A673 (cell line): Measurements from ENCODE around the gene RIT2. TPM values are rescaled to one million over a fixed set of nuclear protein-coding genes. Genes with fewer than 3 reads are reported as not detected.

Experiments used
- BruUV-seq: library from RNA; stranded (reverse); fragments of 400-500 nt; replicated peaks from 2 replicates; lab custom pipeline; 2021; lab: Mats Ljungman, UMichigan
- CTCF ChIA-PET: fragments of 300-600 bp; sonication (Branson Sonifier 250); formaldehyde crosslinking; loops from one replicate; lab custom pipeline; 2022; ENCODE audit warnings: antibody characterized with exemption; lab: Charles Lee
- POLR2A ChIA-PET: fragments of 300-600 bp; sonication (Branson Sonifier 250); formaldehyde crosslinking; loops from one replicate; lab custom pipeline; 2022; ENCODE audit warnings: antibody characterized with exemption; ENCODE audit not compliant: low non-redundant PET; lab: Charles Lee
- DNase-seq: peaks from one replicate; pipeline ENCODE4 v3.0.0-alpha.2; 2015; ENCODE audit warnings: low spot score
- H3K27ac ChIP-seq: fragments of 200-600 bp; sonication (generic); 2 replicates; pipeline ENCODE4 v1.5.1; 2016; ENCODE audit warnings: mixed run types, low read depth, mild to moderate bottlenecking, mixed read lengths, antibody characterized with exemption, low read length; ENCODE audit not compliant: poor library complexity, severe bottlenecking
- H3K27me3 ChIP-seq: fragments of 200-600 bp; sonication (generic); replicated peaks from 2 replicates; pipeline ENCODE4 v1.6.1; 2017; ENCODE audit warnings: mixed run types, low read depth, mild to moderate bottlenecking, mixed read lengths, antibody characterized with exemption, low read length; ENCODE audit not compliant: insufficient read depth, poor library complexity
- H3K36me3 ChIP-seq: fragments of 200-600 bp; sonication (generic); 2 replicates; pipeline ENCODE4 v1.6.1; 2016; ENCODE audit warnings: mixed run types, mild to moderate bottlenecking, mixed read lengths, antibody characterized with exemption, low read length; ENCODE audit not compliant: insufficient read depth, poor library complexity, severe bottlenecking
- H3K4me1 ChIP-seq: fragments of 200-600 bp; sonication (generic); 2 replicates; pipeline ENCODE4 v1.6.1; 2017; ENCODE audit warnings: mixed run types, mild to moderate bottlenecking, mixed read lengths, antibody characterized with exemption, low read length; ENCODE audit not compliant: insufficient read depth, poor library complexity, severe bottlenecking
- H3K4me3 ChIP-seq: fragments of 200-600 bp; sonication (generic); 2 replicates; pipeline ENCODE4 v1.5.1; 2016; ENCODE audit warnings: low read depth, mixed run types, mild to moderate bottlenecking, mixed read lengths, low read length; ENCODE audit not compliant: poor library complexity, severe bottlenecking
- H3K9me3 ChIP-seq: fragments of 200-600 bp; sonication (generic); 2 replicates; pipeline ENCODE4 v1.6.1; 2016; ENCODE audit warnings: mixed run types, low read depth, mild to moderate bottlenecking, mixed read lengths, antibody characterized with exemption, low read length; ENCODE audit not compliant: poor library complexity, severe bottlenecking
- EZH2 ChIP-seq: fragments of 200-600 bp; sonication (generic); IDR thresholded peaks from 2 replicates; pipeline ENCODE4 v1.6.1; 2017; ENCODE audit warnings: borderline replicate concordance, low read depth, mild to moderate bottlenecking, mixed read lengths, antibody characterized with exemption, low read length; ENCODE audit not compliant: poor library complexity, severe bottlenecking
- intact Hi-C: fragments of 100-400 bp; cut with micrococcal nuclease; formaldehyde crosslinking; loops from one replicate; pipeline ENCODE4 v1.10.0; 2022; ENCODE audit not compliant: unreplicated experiment
- total RNA-seq: library from RNA; stranded (reverse); gene quantifications from 2 replicates; pipeline ENCODE4 v1.2.3, GENCODE V29; 2021
- TF ChIP-seq, protein P1 (sequence below): fragments of 300-800, 200-600 bp; sonication (generic); conservative IDR thresholded peaks from 2 replicates; pipeline ENCODE4 v1.5.1; 2017; ENCODE audit warnings: low read depth, mild to moderate bottlenecking, antibody characterized with exemption, low read length, moderate library complexity, mixed read lengths

The RIT2 gene
- total RNA-seq, 1 experiment from 2014 or later, result not detected

DNA sequence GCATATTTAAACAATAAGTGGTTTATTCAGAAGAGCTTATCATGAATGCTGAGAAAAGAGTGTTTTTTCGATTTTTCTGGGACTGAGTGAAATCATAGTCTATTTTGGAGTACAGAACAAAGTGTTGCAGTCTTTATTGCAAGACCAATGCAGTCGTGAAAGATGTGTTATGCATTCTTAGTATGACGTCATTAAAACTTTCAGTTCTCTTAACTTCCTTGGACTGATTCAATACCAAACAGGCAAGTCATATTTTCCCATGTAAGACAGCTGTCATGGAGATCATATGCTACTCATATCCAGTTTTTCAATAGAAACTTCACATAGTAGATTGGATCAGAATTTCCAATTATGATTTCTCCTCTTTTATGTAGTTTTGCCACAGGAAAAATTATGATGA lies 92.6 kb downstream of the RIT2 start:
- BruUV-seq, result no TSS peak
- TF ChIP-seq, protein P1, sequence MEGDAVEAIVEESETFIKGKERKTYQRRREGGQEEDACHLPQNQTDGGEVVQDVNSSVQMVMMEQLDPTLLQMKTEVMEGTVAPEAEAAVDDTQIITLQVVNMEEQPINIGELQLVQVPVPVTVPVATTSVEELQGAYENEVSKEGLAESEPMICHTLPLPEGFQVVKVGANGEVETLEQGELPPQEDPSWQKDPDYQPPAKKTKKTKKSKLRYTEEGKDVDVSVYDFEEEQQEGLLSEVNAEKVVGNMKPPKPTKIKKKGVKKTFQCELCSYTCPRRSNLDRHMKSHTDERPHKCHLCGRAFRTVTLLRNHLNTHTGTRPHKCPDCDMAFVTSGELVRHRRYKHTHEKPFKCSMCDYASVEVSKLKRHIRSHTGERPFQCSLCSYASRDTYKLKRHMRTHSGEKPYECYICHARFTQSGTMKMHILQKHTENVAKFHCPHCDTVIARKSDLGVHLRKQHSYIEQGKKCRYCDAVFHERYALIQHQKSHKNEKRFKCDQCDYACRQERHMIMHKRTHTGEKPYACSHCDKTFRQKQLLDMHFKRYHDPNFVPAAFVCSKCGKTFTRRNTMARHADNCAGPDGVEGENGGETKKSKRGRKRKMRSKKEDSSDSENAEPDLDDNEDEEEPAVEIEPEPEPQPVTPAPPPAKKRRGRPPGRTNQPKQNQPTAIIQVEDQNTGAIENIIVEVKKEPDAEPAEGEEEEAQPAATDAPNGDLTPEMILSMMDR, result no peak
- no peak for TF ChIP-seq EZH2
- Histone ChIP-seq H3K27me3 (no peaks in the 10 kb centered on the region), H3K27ac (no peak overlapping the region), H3K4me1 (no peaks in the 10 kb centered on the region), H3K4me3 (no peak overlapping the region), H3K36me3 (no peaks in the 10 kb centered on the region), H3K9me3 (no peaks in the 10 kb centered on the region)
- ChIA-PET CTCF (no interaction called here), POLR2A (no interaction called here)
- DNase-seq, result no peak
- intact Hi-C loops, result no loop called here

DNA sequence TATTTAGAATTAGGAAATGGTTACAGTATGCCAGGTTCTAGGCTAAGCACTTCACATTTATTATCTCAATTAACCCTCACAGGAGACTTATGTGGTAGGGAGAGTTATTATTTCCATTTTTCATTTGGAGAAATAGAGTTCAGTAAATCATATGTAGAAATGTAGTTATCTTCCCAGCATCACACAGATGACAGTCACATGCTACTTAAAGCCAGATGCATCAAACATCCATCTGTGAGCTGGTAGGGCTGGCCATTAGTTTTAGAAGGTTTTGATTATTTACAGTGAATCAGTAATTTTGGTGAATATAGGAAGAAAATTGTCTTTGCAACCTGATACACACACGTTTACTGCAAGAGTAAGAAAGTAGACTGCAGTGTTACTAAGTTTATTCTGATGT lies 97.9 kb downstream of the RIT2 start:
- Histone ChIP-seq H3K27ac (no peak overlapping the region), H3K4me3 (no peak overlapping the region), H3K27me3 (no peaks in the 10 kb centered on the region), H3K36me3 (no peaks in the 10 kb centered on the region), H3K9me3 (no peaks in the 10 kb centered on the region), H3K4me1 (no peaks in the 10 kb centered on the region)
- ChIA-PET CTCF (no interaction called here), POLR2A (no interaction called here)
- TF ChIP-seq, protein P1, result no peak
- no peak for TF ChIP-seq EZH2
- no TSS peak for BruUV-seq
- intact Hi-C loops, result no loop called here
- no peak for DNase-seq

DNA sequence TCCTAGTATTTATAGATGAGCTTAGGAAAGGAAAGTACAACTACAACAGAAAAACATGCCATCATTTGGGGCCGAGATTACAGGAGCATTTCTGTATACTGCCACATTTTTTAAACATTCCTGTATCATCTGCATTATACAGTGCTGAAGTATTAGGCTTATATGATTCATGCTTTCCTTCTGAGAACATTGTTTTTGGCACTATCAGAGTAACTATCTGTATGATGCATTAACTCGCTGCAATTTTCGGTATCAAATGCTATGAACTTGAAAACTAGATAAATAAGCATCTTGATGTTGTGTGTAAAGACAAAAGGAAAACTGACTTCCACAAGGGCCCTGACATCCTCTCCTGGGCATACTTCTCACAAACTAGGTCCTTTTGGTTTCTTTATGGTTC lies 102.0 kb downstream of the RIT2 start:
- intact Hi-C loops, result no loop called here
- CTCF ChIA-PET, result no interaction called here
- BruUV-seq, result no TSS peak

More for the DNA sequence above, 102.0 kb downstream of the RIT2 start:
- Histone ChIP-seq H3K27me3 (no peaks in the 10 kb centered on the region), H3K9me3 (no peaks in the 10 kb centered on the region), H3K4me3 (no peak overlapping the region), H3K27ac (no peak overlapping the region), H3K4me1 (peaks cover 12% of the 10 kb centered on the region), H3K36me3 (no peaks in the 10 kb centered on the region)
- TF ChIP-seq EZH2, result no peak
- TF ChIP-seq, protein P1, result no peak
- DNase-seq, result no peak
- POLR2A ChIA-PET, result no interaction called here
